ENCODE measurements around the gene ZNF367.

DNA sequence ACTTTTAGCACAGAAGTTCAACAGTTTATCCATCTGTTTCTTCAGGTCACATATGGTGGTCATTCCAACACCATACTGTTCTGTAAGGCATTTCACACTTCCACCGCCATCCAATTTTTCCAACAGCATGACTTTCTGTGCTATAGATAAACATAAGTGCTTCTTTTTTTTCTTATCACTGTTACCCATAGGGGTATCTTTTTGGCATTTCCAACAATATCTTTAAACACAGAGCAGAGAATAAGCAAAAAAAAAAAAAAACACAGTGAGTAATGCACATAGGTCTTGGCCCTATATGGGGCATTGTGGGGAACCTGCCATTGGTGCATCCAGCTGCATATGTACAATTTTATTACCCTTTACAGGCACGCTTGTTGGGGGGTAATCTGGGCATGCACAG lies 12.2 kb upstream of the ZNF367 start:
- TF ChIP-seq ZFP3 (CRISPR knock-in tag; IDR thresholded peaks at IDR 0.05) = no peak
- no peak for TF ChIP-seq BACH2 (CRISPR knock-in tag; IDR thresholded peaks at IDR 0.05; ENCODE audit: borderline replicate concordance)
- TF ChIP-seq CSDC2 (CRISPR knock-in tag; IDR thresholded peaks at IDR 0.05) = no peak
- TF ChIP-seq RARB (CRISPR knock-in tag; IDR thresholded peaks at IDR 0.05) = no peak
- TF ChIP-seq ZNF70 (CRISPR knock-in tag; IDR thresholded peaks at IDR 0.05) = no peak
- TF ChIP-seq, protein P1, sequence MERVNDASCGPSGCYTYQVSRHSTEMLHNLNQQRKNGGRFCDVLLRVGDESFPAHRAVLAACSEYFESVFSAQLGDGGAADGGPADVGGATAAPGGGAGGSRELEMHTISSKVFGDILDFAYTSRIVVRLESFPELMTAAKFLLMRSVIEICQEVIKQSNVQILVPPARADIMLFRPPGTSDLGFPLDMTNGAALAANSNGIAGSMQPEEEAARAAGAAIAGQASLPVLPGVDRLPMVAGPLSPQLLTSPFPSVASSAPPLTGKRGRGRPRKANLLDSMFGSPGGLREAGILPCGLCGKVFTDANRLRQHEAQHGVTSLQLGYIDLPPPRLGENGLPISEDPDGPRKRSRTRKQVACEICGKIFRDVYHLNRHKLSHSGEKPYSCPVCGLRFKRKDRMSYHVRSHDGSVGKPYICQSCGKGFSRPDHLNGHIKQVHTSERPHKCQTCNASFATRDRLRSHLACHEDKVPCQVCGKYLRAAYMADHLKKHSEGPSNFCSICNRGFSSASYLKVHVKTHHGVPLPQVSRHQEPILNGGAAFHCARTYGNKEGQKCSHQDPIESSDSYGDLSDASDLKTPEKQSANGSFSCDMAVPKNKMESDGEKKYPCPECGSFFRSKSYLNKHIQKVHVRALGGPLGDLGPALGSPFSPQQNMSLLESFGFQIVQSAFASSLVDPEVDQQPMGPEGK (CRISPR knock-in tag; IDR thresholded peaks at IDR 0.05; ENCODE audit: borderline replicate concordance) = no peak
- TF ChIP-seq ZNF8 (CRISPR knock-in tag; IDR thresholded peaks at IDR 0.05) = no peak
- no peak for TF ChIP-seq GLIS3 (CRISPR knock-in tag; IDR thresholded peaks at IDR 0.05)
- TF ChIP-seq OSR1 (CRISPR knock-in tag; IDR thresholded peaks at IDR 0.05) = no peak
- no peak for TF ChIP-seq ESRRG (CRISPR knock-in tag; IDR thresholded peaks at IDR 0.05)

Measured in SK-N-SH treated with all-trans-retinoic acid at 6 μM for 48 hours (cell line).